Forelimb muscle (tissue), 1 donor: ENCODE data around the gene AGAP1. TPM values are rescaled to one million over a fixed set of nuclear protein-coding genes. Genes with fewer than 3 reads are reported as not detected.

ENCODE experiments used
- DNase-seq: peaks from one replicate; pipeline ENCODE4 v3.0.0-alpha.2; 2013; ENCODE audit warnings: low read depth
- polyA plus RNA-seq: library from polyadenylated mRNA; unstranded; fragments of 120-200 nt; gene quantifications from one replicate; pipeline ENCODE4 v1.2.1, GENCODE V29; 2013; ENCODE audit not compliant: insufficient read length

The AGAP1 gene
- polyA plus RNA-seq, 1 donor, result 25.9 TPM

DNA sequence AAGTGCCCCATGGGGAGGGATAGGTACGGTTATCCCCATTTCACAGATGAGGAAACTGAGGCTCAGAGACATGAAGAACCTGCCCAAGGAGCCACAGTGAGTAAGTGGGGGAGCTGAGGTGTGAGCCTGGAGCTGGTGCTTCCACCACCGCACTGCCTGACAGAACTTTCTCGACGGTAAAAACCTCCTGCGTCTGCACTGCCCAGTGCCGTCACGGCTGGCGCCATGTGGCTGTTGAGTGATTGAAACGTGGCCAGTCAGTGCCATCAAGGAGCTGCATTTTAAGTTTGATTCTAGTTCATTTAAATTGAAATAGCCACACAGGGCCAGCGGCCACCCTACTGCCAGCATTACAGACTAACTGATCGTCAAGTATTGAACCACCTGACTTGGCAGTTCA lies 217.1 kb downstream of the AGAP1 start:
- DNase-seq, result no peak

DNA sequence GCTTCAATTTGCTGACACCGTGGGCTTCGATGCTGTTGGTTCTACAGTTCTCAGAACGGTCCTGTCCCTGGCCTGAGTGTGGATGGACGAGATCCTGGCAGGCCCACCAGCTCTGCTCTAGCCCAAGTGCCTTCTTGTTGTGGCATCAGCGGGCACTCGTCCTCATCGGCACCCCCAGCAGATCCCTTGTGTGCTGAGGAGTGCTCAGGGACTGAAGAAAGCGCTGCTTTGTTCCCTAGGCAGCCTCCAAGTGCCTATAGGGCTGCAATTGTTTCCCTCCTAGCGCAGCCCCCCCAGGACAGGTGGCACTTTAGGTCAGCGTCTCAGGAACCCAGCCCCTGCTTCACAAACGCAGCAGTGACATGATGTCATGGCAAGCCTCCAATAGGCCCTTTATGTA lies 217.7 kb downstream of the AGAP1 start:
- DNase-seq, result no peak

DNA sequence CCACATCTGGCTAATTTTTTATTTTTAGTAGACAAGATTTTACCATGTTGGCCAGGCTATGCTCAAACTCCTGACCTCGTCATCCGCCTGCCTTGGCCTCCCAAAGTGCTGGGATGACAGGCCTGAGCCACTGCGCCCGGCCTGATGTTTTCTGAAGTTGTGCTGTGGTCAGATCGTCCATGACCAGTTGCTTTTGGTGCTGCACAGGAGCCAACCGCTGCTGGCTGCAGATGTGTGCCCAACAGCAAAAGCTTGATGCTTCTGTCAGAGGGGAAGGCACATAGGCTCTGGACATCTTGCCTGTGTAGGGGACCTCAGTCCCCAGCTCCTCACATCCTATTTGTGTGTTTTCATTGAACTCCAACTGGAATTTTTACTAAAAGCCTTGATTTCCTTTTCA lies 218.3 kb downstream of the AGAP1 start:
- no peak for DNase-seq

DNA sequence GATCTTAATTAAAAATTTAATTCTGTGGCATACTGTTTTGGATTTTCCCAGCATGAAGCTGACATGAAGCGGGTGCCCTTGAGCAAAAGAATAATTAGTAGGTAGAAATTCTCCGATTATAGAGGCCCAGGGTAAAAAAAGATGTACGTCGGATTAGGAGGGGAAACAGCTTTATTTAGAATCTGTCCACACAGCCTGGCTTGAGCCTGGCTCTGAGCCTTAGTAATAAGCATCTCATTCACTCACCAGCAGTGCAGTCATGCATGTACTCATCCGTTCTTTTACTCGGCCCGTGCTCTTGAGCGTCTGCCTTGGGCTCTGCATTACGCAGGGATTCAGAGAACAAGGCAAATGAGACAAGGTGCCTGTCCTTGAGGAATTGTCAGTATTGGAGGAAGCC lies 219.3 kb downstream of the AGAP1 start:
- DNase-seq, result no peak

DNA sequence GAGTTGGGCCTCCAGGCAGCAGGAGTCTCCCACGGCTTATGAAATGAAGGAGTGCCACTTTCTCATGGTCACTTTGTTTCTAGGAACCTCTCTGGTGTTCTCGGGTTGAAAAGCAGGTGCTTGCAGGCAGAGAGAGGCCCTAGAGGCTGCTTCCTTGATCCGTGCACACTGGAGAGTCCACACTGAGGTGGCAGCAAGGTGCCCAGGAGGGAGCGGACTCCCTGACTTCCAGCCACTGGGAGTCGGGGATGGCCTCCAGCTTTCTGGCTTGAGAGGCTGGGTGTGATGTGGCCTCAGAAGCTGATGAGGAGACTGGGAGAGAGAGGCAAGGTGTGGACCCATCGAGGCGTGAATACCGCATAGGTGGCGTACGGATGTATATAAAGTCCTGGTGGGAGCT lies 221.8 kb downstream of the AGAP1 start:
- no peak for DNase-seq

DNA sequence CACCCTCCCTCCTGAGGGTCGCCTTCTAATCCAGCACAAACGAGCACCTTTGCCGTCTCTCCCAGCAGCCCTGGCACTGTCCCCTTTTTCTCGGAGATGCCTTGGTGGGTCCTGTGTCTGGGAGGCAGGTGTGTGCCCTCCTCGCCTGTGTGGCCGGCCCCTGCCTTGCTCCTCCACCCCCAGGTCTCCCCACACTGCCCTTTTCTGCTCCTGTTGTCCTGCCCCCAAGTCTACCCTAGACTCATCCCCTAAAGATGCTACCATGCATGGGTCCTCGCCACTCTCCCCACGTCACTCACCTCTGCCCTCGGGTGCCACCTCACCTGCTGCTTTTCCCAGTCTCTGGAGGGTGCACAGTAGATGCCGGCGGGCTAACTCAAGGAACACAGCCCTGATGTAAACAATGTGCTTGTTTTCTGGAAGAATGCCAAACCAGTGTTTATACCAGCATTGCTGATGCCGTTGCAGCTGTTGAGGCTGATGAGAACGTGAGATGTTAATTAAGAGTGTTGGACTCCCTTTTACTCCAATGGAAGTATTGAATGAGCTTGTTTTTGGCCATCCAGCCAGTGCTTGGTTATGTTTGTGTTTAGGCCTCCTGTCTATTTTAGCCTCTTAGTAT lies 223.1 kb downstream of the AGAP1 start:
- DNase-seq, result no peak

DNA sequence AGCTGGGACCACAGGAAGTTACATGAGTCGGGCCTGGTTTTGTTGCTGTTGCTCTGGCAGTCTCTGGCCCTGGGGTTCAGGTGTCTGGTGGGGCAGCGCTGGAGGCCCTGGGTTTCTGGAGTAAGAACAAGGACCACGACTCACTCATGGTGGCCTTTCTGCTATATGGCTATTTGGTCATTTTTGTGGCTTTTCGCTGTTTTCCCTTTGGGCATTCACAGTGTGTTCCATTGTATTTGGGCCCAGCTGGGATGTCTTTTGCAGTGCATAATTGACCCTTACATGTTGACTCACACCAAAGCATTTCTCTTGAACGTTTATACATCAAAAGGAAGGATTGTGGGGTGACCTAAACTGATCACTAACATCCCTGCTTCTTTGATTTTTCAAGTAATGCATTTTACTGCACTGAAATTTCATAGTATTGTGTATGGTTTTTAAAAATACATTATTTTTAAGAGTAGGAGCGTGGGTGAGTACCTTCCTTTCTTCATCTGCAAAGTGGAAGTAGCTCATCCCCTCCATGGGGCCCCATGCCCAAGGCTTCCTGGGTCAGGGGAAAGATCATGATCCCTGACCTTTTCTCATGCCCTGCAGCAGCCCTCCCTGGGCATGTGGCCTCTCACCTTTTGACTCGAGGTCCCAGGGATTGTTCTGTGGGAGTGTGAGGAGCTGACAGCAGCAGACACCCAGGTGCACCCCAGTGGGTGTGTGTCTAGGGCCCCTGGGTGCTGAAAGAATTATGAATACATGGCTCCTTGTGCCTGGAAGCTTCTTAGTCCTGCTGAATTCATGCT lies 225.5 kb downstream of the AGAP1 start:
- no peak for DNase-seq

DNA sequence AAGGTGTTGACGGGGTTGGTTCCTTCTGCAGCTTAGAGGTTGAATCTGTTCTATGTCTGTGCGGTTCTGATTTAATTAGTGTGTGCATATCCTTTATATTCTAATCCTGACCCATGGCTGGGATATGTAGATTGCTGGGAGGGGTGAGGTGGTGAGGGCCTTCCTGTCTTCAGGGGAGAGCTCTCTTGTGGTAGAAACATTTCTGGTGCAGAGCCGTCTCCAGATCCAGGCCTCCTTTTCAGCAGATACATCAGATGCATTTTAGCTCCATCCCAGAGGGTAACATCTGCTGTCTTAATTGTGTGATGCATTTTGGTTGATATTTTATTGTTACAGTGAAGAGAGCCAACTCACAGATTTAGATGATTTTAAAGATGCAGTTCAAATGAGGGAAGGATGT lies 227.8 kb downstream of the AGAP1 start:
- peak; percentile 22 for DNase-seq

DNA sequence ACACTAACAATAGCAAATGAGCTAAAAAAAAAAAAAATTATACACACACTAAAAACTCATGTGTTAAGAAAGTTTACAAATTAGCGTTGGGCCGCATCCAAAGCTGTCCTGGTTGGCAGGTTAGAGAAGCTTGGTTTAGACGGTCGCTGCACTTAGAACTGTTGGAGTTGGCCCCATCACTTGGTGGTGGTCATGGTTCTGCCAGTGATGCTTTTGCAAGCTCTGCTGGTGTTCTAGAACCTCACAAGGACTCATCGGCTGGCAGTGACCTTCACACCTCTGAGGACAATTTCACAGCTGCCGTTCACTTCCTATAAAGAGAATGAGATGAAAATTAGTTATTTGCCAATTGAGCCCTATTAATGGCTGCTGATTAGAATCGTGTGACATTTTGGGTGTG lies 229.0 kb downstream of the AGAP1 start:
- DNase-seq, result no peak

DNA sequence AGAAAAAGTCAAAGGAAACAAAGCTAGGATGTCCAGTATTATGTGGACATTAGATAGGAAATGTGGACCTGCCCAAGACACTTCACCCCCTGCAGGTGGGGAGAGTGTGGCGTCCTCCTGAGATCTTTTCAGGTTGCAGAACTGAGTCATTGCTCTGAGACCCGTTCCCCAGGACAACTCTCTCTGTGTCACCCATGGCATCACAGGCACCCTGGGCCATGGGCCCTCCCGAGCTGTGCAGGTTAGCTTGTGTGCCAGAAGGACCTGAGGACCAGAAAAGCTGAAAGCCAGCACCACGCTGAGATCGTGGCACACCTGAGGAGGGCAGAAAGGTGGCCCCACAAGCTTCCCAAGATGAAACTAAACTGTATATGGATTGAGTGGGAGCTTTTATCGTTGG lies 229.5 kb downstream of the AGAP1 start:
- no peak for DNase-seq

DNA sequence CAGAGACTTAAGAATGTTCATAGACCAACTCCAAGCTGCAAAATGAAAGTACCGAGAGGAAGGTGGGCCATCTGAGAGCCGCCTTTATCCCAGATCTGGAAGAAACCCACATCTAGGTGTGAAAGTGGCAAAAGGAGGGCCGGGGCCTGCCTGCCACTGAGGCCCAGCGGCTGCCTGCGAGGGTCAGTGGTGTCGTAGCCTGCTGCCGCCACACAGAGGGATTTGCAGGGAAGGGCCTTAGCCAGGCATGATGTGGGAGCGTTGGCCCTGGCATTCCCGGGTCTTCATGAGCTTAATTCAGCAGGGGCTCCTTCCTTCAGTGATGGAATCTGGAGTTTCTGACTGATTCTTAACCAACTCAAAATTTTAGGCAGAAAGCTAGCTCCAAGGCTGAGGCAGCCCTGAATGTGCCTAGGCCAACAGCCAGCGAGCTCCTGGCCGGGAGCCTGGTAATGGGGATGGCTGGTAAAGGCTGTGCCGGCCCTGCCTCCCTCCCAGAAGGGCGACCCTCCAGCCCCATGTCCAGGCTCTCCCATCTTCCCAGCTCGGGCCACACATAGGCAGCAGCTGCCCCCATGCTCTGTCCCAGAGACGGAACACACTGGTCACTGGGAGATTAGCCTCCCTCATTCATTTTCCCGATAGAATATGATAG lies 230.1 kb downstream of the AGAP1 start:
- no peak for DNase-seq

DNA sequence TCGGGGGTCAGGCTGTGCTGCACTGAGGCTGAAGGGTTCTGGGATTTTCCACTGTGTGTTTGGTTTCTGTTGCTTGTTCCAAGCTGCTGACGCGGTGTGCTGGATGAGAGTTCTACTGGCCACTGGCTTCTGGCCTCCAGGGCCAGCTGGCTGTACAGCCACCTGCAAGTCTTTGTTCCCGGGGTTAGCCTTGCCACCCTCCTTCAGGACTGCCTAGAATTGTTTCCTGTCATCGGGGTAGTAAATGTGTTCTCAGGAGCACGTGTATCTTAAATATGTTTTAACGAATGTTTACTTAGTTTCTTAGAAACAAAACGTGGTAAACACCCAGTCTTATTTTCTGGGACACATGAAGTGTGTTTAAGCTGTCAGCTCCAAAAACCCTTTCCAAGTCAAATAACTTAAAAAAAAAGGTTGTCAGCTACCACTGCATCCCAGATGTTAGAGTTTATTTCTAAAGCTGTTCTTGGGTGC lies 231.2 kb downstream of the AGAP1 start:
- DNase-seq, result peak; percentile 90

DNA sequence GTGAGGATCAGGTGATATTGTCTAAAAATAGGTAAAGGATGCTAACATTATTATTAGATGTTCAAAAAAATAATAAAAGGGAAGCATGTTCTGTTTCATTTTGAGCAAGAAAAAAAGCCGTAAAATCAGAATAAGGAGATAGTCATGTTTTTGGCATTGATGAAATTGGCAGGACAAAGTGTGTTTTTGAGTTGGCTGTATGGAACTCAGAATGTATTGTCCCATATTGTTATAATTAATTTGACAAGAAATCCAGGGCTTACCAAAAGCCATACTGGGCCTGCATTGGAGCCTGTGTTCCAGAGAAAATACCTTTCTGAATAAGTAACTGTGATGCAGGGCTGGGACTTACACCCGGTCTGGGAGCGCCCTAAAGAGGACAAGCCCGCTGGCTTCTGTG lies 232.0 kb downstream of the AGAP1 start:
- peak; percentile 52 for DNase-seq

DNA sequence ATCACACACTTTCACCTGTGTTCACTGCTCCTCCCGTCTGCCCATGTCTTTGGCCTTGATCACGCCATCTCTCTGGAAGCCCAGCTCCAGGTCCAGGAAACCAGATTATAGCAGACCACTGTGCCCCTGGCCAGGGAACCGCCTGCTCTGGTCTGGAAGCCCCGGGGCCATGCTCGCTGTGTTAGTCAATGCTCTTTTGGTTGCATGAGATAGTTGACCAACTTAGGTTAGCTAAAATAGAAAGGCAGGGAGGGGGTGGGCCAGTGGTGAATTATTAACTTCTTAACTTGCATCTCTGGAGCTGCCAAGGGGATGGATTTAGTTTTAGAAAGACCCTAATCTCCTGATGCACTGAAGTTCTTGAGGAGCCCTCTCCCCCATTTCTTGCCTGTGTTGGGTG lies 232.7 kb downstream of the AGAP1 start:
- DNase-seq, result no peak

DNA sequence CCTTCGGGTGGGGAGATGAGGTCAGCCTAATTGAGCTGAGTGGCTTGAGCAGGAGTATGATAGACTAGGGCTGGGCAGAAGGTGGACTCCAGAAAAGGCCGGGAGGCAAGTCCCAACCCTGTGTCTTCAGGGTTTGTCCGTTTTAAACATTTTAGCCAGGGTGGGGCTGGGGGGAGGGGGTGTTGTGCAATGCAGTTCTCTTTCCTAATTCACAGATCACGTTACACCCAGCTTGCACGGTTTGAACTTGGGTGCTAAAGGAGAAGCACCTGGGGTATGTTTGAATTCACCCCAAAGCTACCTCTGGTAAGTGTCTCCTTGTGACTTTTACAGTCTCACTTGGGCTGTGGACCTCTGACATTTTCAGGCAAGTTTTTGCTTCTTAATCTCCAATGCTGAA lies 233.3 kb downstream of the AGAP1 start:
- no peak for DNase-seq

DNA sequence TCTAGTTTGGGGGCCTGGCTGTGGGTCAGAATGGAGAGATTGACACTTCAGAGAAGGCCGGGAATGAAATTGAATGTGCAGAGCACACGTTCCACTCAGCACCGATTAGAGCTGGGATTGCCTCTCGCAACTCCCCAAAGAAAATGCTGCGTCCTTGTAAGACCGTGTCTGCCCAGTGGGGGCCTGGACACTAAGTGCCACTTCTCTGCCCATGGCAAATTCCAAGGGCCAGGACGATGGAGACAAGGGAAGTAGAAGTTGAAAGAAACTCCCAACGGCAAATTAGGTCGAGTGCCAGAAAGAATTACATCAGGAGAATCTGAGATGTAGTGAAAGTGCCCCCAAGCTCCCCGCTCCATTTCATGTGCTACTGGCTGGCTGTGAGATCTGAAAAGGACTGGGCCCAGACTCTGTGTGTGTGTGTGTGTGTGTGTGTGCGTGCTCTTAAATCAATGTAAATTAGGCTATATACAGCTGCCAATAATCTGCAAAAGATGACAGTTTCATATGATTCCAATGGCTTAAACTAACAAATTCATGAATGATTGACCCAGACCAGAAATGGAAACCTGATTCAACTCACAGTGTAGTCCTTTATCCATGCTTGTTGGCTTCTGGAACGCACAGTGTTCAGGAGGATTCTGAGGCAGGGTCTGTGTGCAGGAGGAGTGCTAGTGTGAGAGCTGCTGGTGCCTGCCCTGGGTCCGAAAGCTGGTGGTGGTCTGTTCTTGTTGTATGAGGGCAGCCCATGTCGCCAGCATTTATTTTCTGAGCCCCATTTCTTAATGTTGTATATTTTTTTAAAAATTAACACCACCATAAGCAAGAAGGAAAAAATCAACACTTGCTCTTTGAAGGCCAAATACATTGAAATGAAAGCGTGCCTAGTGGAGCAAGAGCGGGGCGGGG lies 234.3 kb downstream of the AGAP1 start:
- DNase-seq, result no peak

DNA sequence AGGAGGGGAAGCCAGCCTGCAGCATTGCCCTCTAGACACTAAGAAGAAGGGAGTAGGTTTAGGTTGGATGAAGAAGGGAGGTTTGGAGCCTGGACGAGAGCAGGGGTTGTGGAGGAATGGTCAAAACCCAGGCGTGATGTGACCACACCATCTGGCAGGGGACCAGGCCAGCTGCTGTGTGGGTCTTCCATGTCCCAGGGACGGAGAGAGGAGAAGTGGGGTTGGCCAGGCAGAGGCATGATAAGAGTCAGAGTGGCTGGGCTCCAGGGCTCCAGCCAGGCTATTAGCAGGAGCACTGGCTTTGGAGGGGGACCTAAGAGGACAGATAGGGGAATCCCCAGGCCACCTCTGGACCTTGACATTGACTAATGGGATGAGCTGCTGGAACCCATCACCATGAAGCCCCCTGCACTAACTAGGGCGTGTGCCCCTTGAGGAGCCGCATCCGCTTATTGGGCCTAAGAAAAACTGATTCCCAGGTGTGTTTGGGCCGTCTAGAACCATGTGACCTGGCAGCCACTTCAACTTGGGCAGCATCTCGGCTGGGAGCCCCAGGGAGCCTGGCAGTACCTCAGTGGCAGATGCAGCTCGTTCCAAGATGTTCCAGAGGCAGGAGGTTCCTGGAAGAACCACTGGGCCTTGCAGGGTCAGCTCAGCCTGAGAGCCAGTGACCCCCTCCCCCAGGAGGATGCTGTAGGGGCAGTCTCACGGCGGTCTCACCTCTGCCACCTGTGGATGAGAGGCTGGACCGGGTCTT lies 235.1 kb downstream of the AGAP1 start:
- DNase-seq, result no peak

DNA sequence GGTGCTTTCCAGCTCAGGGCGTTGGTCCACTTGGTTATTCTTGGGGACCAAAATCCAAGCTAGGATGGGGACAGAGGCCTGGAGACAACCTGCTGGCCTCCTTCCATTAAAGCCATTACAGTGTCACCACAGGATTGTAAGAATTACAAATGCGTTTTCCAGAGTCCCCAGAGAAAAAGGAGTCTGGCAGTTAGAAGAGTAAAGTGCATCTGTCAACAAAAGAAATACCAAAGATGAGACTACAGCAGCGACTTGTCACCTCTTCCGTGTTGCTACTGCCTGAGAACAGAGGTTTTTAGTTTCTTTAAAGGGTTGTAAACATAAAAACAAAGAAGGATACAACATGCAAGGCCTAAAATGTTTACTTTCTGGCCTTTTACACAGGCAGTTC lies 235.7 kb downstream of the AGAP1 start:
- no peak for DNase-seq

DNA sequence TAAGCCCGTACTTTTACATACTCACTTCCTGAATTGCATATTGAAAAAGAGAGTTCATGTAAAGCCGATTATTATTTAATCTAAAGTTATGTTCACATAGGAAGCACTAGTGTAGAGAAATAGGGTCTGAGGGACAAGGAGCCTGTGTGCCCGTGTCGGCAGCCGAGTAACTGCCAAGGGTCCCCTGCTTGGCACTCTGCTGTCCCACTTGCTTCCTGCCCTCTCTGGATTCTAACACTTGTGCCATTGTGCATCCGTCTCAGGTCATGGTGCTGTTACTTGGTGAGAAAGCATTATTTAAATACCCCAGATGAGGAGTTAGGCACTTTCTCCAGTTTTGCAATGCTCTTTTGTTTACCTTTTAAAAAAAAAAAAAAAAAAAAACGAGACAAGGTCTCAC lies 236.3 kb downstream of the AGAP1 start:
- no peak for DNase-seq

DNA sequence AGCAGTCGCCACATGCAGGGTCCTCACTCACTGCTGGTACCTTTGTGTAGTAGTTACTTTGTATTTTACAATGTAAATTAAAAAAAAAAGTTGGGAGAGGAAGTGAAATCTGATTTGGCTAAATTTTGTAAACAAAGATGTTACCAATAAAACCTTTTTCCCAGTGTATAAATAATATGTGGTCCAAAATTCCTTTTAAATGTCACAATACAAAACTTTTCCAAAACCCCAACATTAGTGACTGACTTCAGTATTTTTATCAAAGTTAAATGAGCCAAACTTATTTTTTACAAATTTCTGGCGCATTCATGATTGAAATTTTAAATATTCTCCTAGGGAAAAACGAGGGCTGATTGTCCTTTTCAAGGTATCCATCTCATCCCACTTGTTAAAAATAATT lies 239.9 kb downstream of the AGAP1 start:
- DNase-seq, result no peak

DNA sequence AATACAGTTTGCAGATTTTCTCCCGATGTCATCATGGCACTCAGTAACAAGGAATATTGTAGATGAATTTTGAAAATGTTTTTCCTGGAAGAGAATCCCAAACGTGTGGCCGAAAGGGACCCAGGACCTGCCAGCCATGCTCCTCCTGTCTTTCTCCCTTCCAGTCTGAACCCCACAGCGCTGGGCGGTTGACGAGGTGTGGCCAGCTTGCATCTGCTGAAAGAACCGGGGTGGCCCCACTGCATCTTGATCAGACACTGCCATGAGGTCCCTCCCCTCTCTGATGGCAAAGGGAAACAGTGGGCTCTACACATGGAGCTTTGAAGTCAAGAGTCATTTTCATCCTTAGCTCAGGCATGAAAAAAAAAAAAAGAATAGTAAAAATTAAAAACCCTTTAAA lies 240.3 kb downstream of the AGAP1 start:
- DNase-seq, result no peak
